WI38 (cell line): Measurements from ENCODE around the gene PXDN.

Source experiments
- H3K4me3 ChIP-seq: 2 replicates; pipeline ENCODE4 v1.5.1; 2011; ENCODE audit warnings: low read depth, mild to moderate bottlenecking, control low read depth, low read length
- CTCF ChIP-seq: IDR thresholded peaks from 2 replicates; pipeline ENCODE4 v1.5.1; 2012; ENCODE audit warnings: low read depth, mild to moderate bottlenecking, control low read depth, low read length

PXDN gene

GRCh38 chr2:1746174-1747064, 2.1 kb upstream of the PXDN start:
- no peak overlapping the region for H3K4me3 ChIP-seq
- no peak for TF ChIP-seq CTCF

GRCh38 chr2:1745171-1746023, 1.1 kb upstream of the PXDN start:
- TF ChIP-seq CTCF, result no peak
- H3K4me3 ChIP-seq, result peak overlapping the region; percentile 76

GRCh38 chr2:1744151-1744445, 217 bp downstream of the PXDN start:
- peak overlapping the region; percentile 76 for H3K4me3 ChIP-seq
- TF ChIP-seq CTCF, result no peak

GRCh38 chr2:1743396-1744150, 742 bp downstream of the PXDN start:
- H3K4me3 ChIP-seq, result peak overlapping the region; percentile 76
- no peak for TF ChIP-seq CTCF

GRCh38 chr2:1742681-1743395, 1.5 kb downstream of the PXDN start:
- peak overlapping the region; percentile 76 for H3K4me3 ChIP-seq
- peak; percentile 36 for TF ChIP-seq CTCF

- H3K4me3 ChIP-seq, result peak overlapping the region; percentile 76
Observed at GRCh38 chr2:1742301-1742680, 2.0 kb downstream of the PXDN start.

More at GRCh38 chr2:1742301-1742680, 2.0 kb downstream of the PXDN start:
- no peak for TF ChIP-seq CTCF
